Gastrocnemius medialis (tissue), 4 donors: ENCODE results near the gene PLEKHG3. TPM values are rescaled to one million over a fixed set of nuclear protein-coding genes. Genes with fewer than 3 reads are reported as not detected.

Experiments
- ATAC-seq, 2 donors: fragments of 150-250 bp; one replicate each; pipeline ENCODE4 v1.9.1; 2016
- DNase-seq, 2 donors: peaks; one replicate each; pipeline ENCODE4 v3.0.0-alpha.2; 2019
- H3K27ac ChIP-seq, 4 donors: fragments of 200-600 bp; sonication (generic); 1 replicate in 1 of 4; 2 replicates in 3 of 4; pipeline ENCODE4 v1.5.1; 2016 to 2018; ENCODE audit warnings: mild to moderate bottlenecking in 2 of 4, moderate library complexity in 1 of 4
- H3K27me3 ChIP-seq, 3 donors: fragments of 200-600 bp; sonication (generic) in 2 of 3; 1 replicate in 1 of 3; 2 replicates in 2 of 3; pipeline versions ENCODE4 v1.5.1 to v1.6.0; 2016 to 2019; ENCODE audit warnings: mild to moderate bottlenecking in 1 of 3, moderate library complexity in 1 of 3
- H3K36me3 ChIP-seq, 2 donors: fragments of 200-600 bp; sonication (generic) in 1 of 2; one replicate each; pipeline ENCODE4 v1.5.1; 2017 to 2018
- H3K4me1 ChIP-seq, 2 donors: fragments of 200-600 bp; sonication (generic) in 1 of 2; one replicate each; pipeline ENCODE4 v1.5.1; 2016 to 2017; ENCODE audit warnings: mild to moderate bottlenecking in 2 of 2
- H3K4me3 ChIP-seq, 4 donors: fragments of 200-600 bp; sonication (generic) in 3 of 4; 1 replicate in 1 of 4; 2 replicates in 3 of 4; pipeline ENCODE4 v1.5.1; 2016 to 2019; ENCODE audit warnings: mild to moderate bottlenecking in 2 of 4
- H3K9me3 ChIP-seq, 3 donors: fragments of 200-600 bp; sonication (generic) in 2 of 3; 1 replicate in 1 of 3; 2 replicates in 2 of 3; pipeline ENCODE4 v1.5.1; 2016 to 2019
- CTCF ChIP-seq, 5 experiments: fragments of 450-650 bp in 3 of 5; fragments of 200-600 bp in 2 of 5; sonication (generic) in 2 of 5; IDR thresholded peaks in 4 of 5; conservative IDR thresholded peaks in 1 of 5; 1 replicate in 4 of 5; 2 replicates in 1 of 5; pipeline ENCODE4 v1.5.1; 2016 to 2019; ENCODE audit warnings: antibody characterized with exemption in 5 of 5, mild to moderate bottlenecking in 3 of 5, moderate library complexity in 3 of 5
- POLR2A ChIP-seq, 2 donors: fragments of 450-650 bp; IDR thresholded peaks; one replicate each; pipeline ENCODE4 v1.6.1; 2017; ENCODE audit warnings: antibody characterized with exemption in 2 of 2, mild to moderate bottlenecking in 2 of 2, moderate library complexity in 2 of 2
- in situ Hi-C, 4 donors: fragments of 200-750 bp; cut with MboI; loops; one replicate each; pipeline versions ENCODE4 v1.15.0 to v1.8.0; 2017; ENCODE audit warnings: low sequenced_read_pairs in 4 of 4
- intact Hi-C: fragments of 100-400 bp; cut with DNase I; formaldehyde crosslinking; loops from one replicate; pipeline ENCODE4 v1.15.1; 2023; ENCODE audit warnings: low total_unique reads
- total RNA-seq, 4 donors: library from RNA; depleted of rRNA; stranded (reverse); fragments of >200 nt; gene quantifications; one replicate each; pipeline versions ENCODE4 v1.1.0 to v1.2.3, GENCODE V29; 2016

Gene PLEKHG3
- total RNA-seq, 4 donors from 2014 or later = 8.8 to 18.8 (median 14.5) TPM

- ATAC-seq = no peak
- H3K4me1 ChIP-seq = peaks cover 44 to 62% of the 10 kb centered on the region in 2 donors
- in situ Hi-C loops (loop anchor here in 3 of 4 donors (5.0 to 10.0 kb wide), 2 partner anchors 85 to 88 kb away; no protein-coding TSS in a partner anchor), intact Hi-C loops (loop anchor here (5.0 to 10.0 kb wide), 2 partner anchors 132 to 215 kb away; partner anchors contain the start of genes HSPA2 and PPP1R36)
- peak in 1 of 2 donors; percentile 52 for DNase-seq
- H3K27ac ChIP-seq = peak overlapping the region in 1 of 4 donors; percentile 74
- no peak overlapping the region for H3K4me3 ChIP-seq
- no peak for TF ChIP-seq POLR2A (IDR thresholded peaks at IDR 0.05)
- peak; percentile 23 to 71 (median 66) for TF ChIP-seq CTCF (IDR thresholded peaks at IDR 0.05 in 4 of 5, conservative IDR thresholded peaks at IDR 0.05 in 1 of 5)
- H3K27me3 ChIP-seq = no peaks in the 10 kb centered on the region
- peaks cover 0 to 2% of the 10 kb centered on the region in 2 donors for H3K36me3 ChIP-seq
- no peaks in the 10 kb centered on the region for H3K9me3 ChIP-seq
These were observed 56.0 kb downstream of the PLEKHG3 start for GRCh38 chr14:64760146-64760755.

GRCh38 chr14:64760916-64761315, 56.7 kb downstream of the PLEKHG3 start:
- Histone ChIP-seq H3K9me3 (no peaks in the 10 kb centered on the region), H3K4me1 (peaks cover 44 to 55% of the 10 kb centered on the region in 2 donors), H3K36me3 (peaks cover 0 to 5% of the 10 kb centered on the region in 2 donors), H3K27me3 (no peaks in the 10 kb centered on the region), H3K27ac (peak overlapping the region in 2 of 4 donors; percentile 68 to 74), H3K4me3 (no peak overlapping the region)
- no peak for TF ChIP-seq POLR2A (IDR thresholded peaks at IDR 0.05)
- TF ChIP-seq CTCF (IDR thresholded peaks at IDR 0.05 in 4 of 5, conservative IDR thresholded peaks at IDR 0.05 in 1 of 5) = no peak
- intact Hi-C loops = loop anchor here (5.0 to 10.0 kb wide), 2 partner anchors 131 to 216 kb away; partner anchors contain the start of genes HSPA2 and PPP1R36
- in situ Hi-C loops = loop anchor here in 3 of 4 donors (5.0 to 10.0 kb wide), 2 partner anchors 86 to 89 kb away; no protein-coding TSS in a partner anchor
- ATAC-seq (no peak), DNase-seq (no peak)

- Histone ChIP-seq H3K9me3 (no peaks in the 10 kb centered on the region), H3K27me3 (no peaks in the 10 kb centered on the region), H3K4me1 (peaks cover 44 to 49% of the 10 kb centered on the region in 2 donors), H3K4me3 (no peak overlapping the region), H3K36me3 (peaks cover 0 to 11% of the 10 kb centered on the region in 2 donors), H3K27ac (peak overlapping the region; percentile 59 to 78 (median 71))
- DNase-seq (no peak), ATAC-seq (no peak)
- intact Hi-C loops = loop anchor here (5.0 to 10.0 kb wide), 2 partner anchors 131 to 217 kb away; partner anchors contain the start of genes HSPA2 and PPP1R36
- no peak for TF ChIP-seq POLR2A (IDR thresholded peaks at IDR 0.05)
- TF ChIP-seq CTCF (IDR thresholded peaks at IDR 0.05 in 4 of 5, conservative IDR thresholded peaks at IDR 0.05 in 1 of 5) = no peak
- in situ Hi-C loops = loop anchor here in 3 of 4 donors (5.0 to 10.0 kb wide), 2 partner anchors 87 to 89 kb away; no protein-coding TSS in a partner anchor
These were observed 57.3 kb downstream of the PLEKHG3 start for GRCh38 chr14:64761441-64762043.

GRCh38 chr14:64762044-64763034, 58.1 kb downstream of the PLEKHG3 start:
- H3K27me3 ChIP-seq = no peaks in the 10 kb centered on the region
- H3K9me3 ChIP-seq = no peaks in the 10 kb centered on the region
- ATAC-seq (peak; percentile 22 to 28), DNase-seq (peak; percentile 44 to 61)
- peaks cover 38 to 41% of the 10 kb centered on the region in 2 donors for H3K4me1 ChIP-seq
- H3K36me3 ChIP-seq = peaks cover 0 to 16% of the 10 kb centered on the region in 2 donors
- H3K27ac ChIP-seq = peak overlapping the region; percentile 59 to 78 (median 71)
- no peak overlapping the region for H3K4me3 ChIP-seq
- TF ChIP-seq POLR2A (IDR thresholded peaks at IDR 0.05) (no peak), CTCF (IDR thresholded peaks at IDR 0.05 in 4 of 5, conservative IDR thresholded peaks at IDR 0.05 in 1 of 5) (no peak)
- in situ Hi-C loops (loop anchor here in 3 of 4 donors (5.0 to 10.0 kb wide), 2 partner anchors 88 to 90 kb away; no protein-coding TSS in a partner anchor), intact Hi-C loops (loop anchor here (5.0 to 10.0 kb wide), 2 partner anchors 130 to 218 kb away; partner anchors contain the start of genes HSPA2 and PPP1R36)
